ENCODE results near the gene FAM131C.

FAM131C gene

DNA sequence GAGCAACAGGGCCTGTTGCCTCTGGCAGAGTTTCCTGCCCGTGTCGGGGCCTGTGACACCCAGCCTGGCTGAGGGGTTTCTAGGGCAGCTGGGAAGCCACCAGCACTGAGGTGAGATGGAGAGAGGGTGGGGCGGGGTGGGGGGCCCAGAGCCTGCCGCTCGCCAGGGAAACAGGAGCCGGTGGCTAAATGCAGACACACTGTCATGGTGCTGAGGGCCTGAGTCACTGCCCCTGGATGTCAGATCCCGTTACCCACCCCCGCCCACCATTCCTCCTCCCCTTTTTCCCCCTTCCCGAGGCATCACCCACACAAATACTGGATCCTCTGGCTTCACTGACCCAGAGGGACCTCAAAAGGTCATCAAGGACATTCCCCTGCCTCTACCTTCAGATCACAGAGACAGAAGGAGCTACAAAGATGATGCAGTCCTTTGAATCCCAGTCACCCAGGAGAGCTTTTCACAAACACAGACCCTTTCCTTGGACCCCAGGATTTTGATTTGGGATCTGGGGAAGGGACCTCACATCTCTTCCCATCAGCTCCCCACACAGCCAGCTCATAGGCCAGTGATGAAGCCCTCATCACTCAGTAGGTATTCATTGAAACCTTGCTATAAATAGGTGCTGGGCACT is 53.7 kb downstream of the FAM131C start:
- DNase-seq (ENCODE audit: extremely low spot score, insufficient read length, low read depth) (no peak), FAIRE-seq (no peak)

DNA sequence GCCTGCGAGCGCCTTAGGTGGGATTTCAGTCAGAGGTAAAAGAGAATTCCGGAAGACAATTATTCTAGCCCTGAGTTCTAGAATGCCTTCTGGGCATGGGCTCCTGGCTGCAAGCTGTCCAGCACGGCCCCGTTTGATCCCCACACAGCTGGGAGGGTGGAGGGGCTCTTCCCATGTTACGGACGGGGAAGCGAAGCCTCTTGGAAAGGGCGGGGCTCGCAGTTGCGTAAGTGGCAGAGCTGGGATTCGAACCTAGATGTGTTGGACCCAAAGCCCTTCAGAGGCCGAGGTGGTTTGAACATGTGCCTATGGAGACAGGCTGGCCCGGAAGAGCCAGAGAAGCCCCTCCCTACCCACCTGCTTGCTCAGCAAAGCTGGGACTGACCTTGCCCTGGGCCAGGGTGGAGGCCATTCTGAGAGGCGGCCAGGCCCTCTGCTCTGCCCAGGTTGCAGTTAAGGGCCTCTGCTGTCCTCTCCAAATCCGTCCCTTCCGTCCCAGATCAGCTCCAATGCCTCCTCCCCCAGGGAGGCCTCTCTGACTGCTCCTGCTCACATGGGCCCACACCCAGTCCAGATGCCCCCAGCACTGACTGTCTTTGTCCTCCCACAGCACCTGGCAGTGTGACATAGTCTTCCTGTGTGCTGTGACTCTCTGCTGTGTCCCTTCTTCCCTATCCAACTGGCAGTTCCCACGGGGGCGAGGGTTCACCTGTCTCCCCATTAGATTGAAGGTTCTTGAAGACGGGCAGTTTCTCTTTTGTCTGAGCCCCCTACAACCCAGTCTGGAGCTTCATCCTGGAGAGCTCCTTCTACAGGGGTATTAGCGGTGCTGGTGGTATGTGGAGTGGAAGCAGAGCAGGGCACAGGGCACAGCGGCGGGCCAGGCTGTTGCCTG is 54.5 kb downstream of the FAM131C start:
- FAIRE-seq: no peak

DNA sequence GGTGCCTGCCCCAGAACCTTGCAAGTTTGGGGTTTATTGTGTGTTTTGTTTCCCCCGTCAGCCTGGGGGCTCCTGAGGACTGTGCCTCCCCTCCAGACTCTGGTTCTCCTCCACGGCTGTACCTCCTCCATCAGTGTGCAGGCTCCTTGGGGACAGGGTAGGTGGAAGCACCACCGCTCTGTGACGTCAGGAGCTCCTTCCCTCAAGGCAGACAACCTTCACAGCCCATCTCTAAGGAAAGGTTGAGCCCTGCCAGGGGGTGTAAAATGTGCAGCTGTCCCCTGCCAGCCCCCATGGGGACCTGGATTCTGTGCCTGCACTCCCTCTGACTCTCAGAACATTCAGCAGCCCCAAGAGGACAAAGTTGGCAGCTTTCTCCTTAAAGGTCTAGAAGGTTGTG is 55.1 kb downstream of the FAM131C start:
- DNase-seq (ENCODE audit: extremely low spot score, insufficient read length, low read depth): no peak
- FAIRE-seq: no peak

More for the DNA sequence above, 54.5 kb downstream of the FAM131C start:
- no peak for DNase-seq (ENCODE audit: extremely low spot score, insufficient read length, low read depth)

- no peak for DNase-seq (ENCODE audit: extremely low spot score, insufficient read length, low read depth)
- no peak for FAIRE-seq
Observed at GRCh38 chr1:16017461-16018303, 55.8 kb downstream of the FAM131C start, which contains the start of gene HSPB7. Gene HSPB7, minus strand, starts transcription at chr1:16018043. Its CDS starts 80 bp downstream, at chr1:16017963.

DNA sequence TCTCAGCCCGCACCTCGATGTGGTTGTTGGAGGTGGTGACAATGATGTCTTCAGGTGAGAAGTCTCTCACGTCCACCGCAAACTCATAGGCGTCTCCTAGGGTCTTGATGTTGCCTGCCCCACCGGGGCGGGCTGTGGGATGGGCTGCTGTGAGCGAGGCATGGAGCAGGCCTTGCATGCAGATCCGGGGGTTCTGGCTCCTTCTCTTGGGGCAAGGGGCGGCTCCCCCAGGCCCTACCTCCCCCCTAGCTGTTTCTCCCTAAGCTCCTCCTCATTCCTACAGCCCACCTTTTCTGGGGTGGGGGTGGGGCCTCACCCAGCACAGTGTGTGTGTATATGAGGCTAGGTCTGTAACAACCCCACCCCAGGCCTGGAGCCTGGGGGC is 56.4 kb downstream of the FAM131C start:
- no peak for DNase-seq (ENCODE audit: extremely low spot score, insufficient read length, low read depth)
- FAIRE-seq: no peak

GRCh38 chr1:16015960-16016901 is 57.2 kb downstream of the FAM131C start:
- FAIRE-seq (no peak), DNase-seq (ENCODE audit: extremely low spot score, insufficient read length, low read depth) (no peak)

GRCh38 chr1:16015491-16015890 is 58.0 kb downstream of the FAM131C start:
- DNase-seq (ENCODE audit: extremely low spot score, insufficient read length, low read depth) (no peak), FAIRE-seq (no peak)

GRCh38 chr1:16014509-16015482 is 58.7 kb downstream of the FAM131C start:
- no peak for FAIRE-seq

DNA sequence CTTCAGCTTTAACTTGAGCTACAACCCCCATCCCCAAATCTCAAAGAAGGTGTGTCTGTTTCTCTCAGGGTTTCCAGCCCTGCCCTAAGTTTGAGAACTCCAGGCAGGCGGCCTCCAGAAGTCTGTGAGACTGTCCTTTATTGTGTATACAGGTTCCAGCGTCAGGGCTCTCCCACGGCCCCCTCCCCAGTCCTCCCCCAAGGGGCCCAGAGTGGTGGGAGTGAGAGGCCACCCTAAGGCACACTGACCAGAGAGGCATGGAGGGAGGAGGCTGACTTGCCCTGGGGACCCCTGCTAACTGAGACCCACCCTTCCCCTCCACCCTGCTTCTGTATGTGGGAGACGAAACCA is 59.6 kb downstream of the FAM131C start:
- DNase-seq (ENCODE audit: extremely low spot score, insufficient read length, low read depth) (no peak), FAIRE-seq (no peak)

More at GRCh38 chr1:16014509-16015482, 58.7 kb downstream of the FAM131C start:
- DNase-seq (ENCODE audit: extremely low spot score, insufficient read length, low read depth): no peak

- no peak for DNase-seq (ENCODE audit: extremely low spot score, insufficient read length, low read depth)
- FAIRE-seq: no peak
Observed at GRCh38 chr1:16013220-16013907, 60.1 kb downstream of the FAM131C start.

DNA sequence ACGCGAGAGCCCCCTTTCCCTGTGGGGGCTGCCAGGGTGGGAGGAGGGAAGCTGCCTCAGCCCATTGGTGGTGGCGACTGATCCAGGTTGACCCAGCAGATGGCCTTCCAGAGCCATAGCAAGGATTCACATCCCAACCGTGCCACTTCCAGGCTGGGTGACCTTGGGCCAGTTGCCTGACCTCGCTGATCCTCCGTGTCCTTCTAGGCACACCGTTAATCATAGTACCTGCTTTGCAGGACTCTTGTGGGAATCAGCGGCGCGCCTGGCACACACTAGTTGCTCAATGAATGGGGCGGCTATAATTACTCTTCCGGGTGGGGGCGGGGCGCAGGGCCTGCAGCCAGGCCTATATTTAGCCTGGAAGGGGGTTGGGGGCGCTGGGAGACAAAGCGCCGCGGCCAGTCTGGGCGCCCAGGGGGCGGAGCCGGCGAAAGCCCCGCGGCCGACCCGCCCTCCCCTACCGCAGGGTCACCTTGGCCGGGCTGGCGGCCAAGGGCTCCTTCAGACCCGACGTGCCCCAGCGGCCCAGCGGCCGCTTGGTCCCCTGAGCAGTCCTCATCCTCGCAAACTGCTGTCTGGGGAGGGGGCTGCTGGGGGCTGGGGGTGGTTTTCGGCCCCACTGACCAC is 60.7 kb downstream of the FAM131C start:
- peak; percentile 56 for FAIRE-seq
- no peak for DNase-seq (ENCODE audit: extremely low spot score, insufficient read length, low read depth)

DNA sequence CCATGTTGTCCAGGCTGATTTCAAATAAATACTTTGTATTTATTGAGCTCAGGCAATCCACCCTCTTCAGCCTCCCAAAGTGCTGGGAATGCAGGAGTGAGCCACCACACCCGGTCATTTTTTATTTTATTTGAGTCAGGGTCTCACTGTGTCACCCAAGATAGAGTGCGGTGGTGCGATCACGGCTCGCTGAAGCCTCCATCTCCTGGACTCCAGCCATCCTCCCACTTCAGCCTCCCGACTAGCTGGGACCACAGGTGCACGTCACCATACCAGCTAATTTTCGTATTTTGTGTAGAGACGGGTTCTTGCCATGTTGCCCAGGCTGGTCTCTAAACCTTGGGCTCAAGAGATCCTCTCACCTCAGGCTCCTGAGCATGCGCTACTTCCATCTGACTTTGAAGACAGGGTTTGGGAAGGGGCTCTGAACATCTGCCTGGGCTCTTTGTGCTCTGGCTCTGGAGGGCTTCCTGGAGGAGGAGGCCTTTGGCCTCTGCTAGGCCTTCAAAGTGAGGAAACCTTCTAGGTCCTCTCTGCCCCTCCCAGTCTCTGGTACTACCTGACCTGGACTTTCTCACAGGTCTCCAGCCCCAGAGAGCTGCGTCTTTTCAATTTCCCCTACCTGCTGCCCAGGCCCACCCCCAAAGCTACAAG is 61.4 kb downstream of the FAM131C start:
- no peak for DNase-seq (ENCODE audit: extremely low spot score, insufficient read length, low read depth)
- no peak for FAIRE-seq

GRCh38 chr1:16010837-16011236 is 62.6 kb downstream of the FAM131C start:
- FAIRE-seq: no peak
- DNase-seq (ENCODE audit: extremely low spot score, insufficient read length, low read depth): no peak

DNA sequence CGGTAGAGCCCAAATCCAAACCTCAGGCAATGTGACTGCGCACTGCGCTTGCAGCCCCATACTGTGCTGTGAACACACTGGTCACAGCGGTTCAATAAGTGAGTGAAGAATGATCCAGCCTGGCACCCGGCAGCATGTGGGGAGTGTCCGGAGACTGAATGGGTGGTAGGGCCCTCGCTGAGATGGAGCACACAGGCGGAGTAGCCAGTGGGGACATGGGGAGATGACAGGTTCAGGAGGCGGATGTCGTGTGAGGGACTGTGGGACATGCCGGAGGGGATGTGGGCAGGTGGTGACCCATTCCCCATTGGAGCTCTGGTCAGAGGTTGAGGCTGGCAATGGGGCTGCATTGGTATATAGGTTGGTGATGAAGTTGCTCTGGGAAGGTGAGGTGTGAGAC is 63.8 kb downstream of the FAM131C start:
- no peak for FAIRE-seq

GRCh38 chr1:16009030-16009460 is 64.4 kb downstream of the FAM131C start:
- FAIRE-seq: peak; percentile 88
- no peak for DNase-seq (ENCODE audit: extremely low spot score, insufficient read length, low read depth)

More for the DNA sequence above, 63.8 kb downstream of the FAM131C start:
- DNase-seq (ENCODE audit: extremely low spot score, insufficient read length, low read depth): no peak

Data from GM18507 (cell line).